Activated CD8-positive, alpha-beta memory T cell treated with anti-CD3 and anti-CD28 coated beads, Interleukin-2, amount 10 ng/mL, durations not matched to agents 7 days and 5 days (primary cell): ENCODE measurements around the gene DNAH7. TPM values are rescaled to one million over a fixed set of nuclear protein-coding genes. Genes with fewer than 3 reads are reported as not detected.
A peak's percentile ranks its signal among the peaks of the same experiment; 100 is the strongest.

Experiments
- ATAC-seq: fragments of 150-1000 bp; cut with Tn5 transposase; one replicate; pipeline ENCODE4 v1.10.0; 2021; ENCODE audit warnings: moderate library complexity
- CTCF ChIA-PET: fragments of 350-600 bp; sonication (Branson Sonifier 250); formaldehyde crosslinking; loops from one replicate; lab custom pipeline; 2021; ENCODE audit warnings: antibody characterized with exemption; lab: Charles Lee
- DNase-seq: peaks from one replicate; pipeline ENCODE4 v3.0.0-alpha.2; 2020
- H3K27ac Mint-ChIP-seq: one replicate; pipeline ENCODE4 v1.8.0; 2021; ENCODE audit warnings: mild to moderate bottlenecking, mixed read lengths
- H3K27me3 Mint-ChIP-seq: one replicate; pipeline ENCODE4 v1.8.0; 2021; ENCODE audit warnings: mixed read lengths
- H3K36me3 Mint-ChIP-seq: one replicate; pipeline ENCODE4 v1.8.0; 2021; ENCODE audit warnings: mild to moderate bottlenecking, mixed read lengths
- H3K4me1 Mint-ChIP-seq: one replicate; pipeline ENCODE4 v1.8.0; 2021; ENCODE audit warnings: mixed read lengths
- H3K4me3 Mint-ChIP-seq: one replicate; pipeline ENCODE4 v1.8.0; 2021; ENCODE audit warnings: mild to moderate bottlenecking, moderate library complexity, mixed read lengths
- H3K9me3 Mint-ChIP-seq: one replicate; pipeline ENCODE4 v1.8.0; 2022; ENCODE audit warnings: low read depth, mixed read lengths
- total RNA-seq, 2 experiments: library from RNA; stranded (reverse); gene quantifications; one replicate each; pipeline ENCODE4 v1.2.3, GENCODE V29; 2021

The DNAH7 gene
- total RNA-seq, 2 experiments from 2014 or later: 0.20 TPM; not detected in 1

GRCh38 chr2:196073521-196073920, 4.9 kb upstream of the DNAH7 start:
- H3K9me3 Mint-ChIP-seq: no peaks in the 10 kb centered on the region
- H3K27me3 Mint-ChIP-seq: no peaks in the 10 kb centered on the region
- H3K4me1 Mint-ChIP-seq: peaks cover 24% of the 10 kb centered on the region
- no peak overlapping the region for H3K27ac Mint-ChIP-seq
- no peaks in the 10 kb centered on the region for H3K36me3 Mint-ChIP-seq
- DNase-seq (no peak), ATAC-seq (no peak)
- no peak overlapping the region for H3K4me3 Mint-ChIP-seq
- CTCF ChIA-PET: interaction anchor here (1.2 kb wide), 1 partner anchor 13 kb away, joined by 3 read pairs; no protein-coding TSS in a partner anchor

- H3K36me3 Mint-ChIP-seq: no peaks in the 10 kb centered on the region
- H3K27me3 Mint-ChIP-seq: peaks cover 12% of the 10 kb centered on the region
- ATAC-seq: no peak
- H3K4me1 Mint-ChIP-seq: peaks cover 18% of the 10 kb centered on the region
- H3K9me3 Mint-ChIP-seq: no peaks in the 10 kb centered on the region
- no peak overlapping the region for H3K4me3 Mint-ChIP-seq
- CTCF ChIA-PET: interaction anchor here (0.6 to 4.0 kb wide), 19 partner anchors 10 to 1028 kb away, joined by 3 to 85 read pairs (median 4); no protein-coding TSS in a partner anchor
- no peak overlapping the region for H3K27ac Mint-ChIP-seq
- DNase-seq: no peak
Observed at GRCh38 chr2:196067088-196067382, 1.6 kb downstream of the DNAH7 start.

GRCh38 chr2:196066291-196067087, 2.1 kb downstream of the DNAH7 start:
- H3K27ac Mint-ChIP-seq: no peak overlapping the region
- ATAC-seq: no peak
- H3K9me3 Mint-ChIP-seq: no peaks in the 10 kb centered on the region
- DNase-seq: no peak
- no peak overlapping the region for H3K4me3 Mint-ChIP-seq
- H3K4me1 Mint-ChIP-seq: peaks cover 18% of the 10 kb centered on the region
- CTCF ChIA-PET: interaction anchor here (0.6 to 4.0 kb wide), 16 partner anchors 10 to 1028 kb away, joined by 3 to 85 read pairs (median 4); no protein-coding TSS in a partner anchor
- H3K36me3 Mint-ChIP-seq: no peaks in the 10 kb centered on the region
- H3K27me3 Mint-ChIP-seq: peaks cover 12% of the 10 kb centered on the region

- Mint-ChIP-seq H3K9me3 (no peaks in the 10 kb centered on the region), H3K27ac (no peak overlapping the region), H3K4me1 (peaks cover 12% of the 10 kb centered on the region), H3K36me3 (no peaks in the 10 kb centered on the region), H3K27me3 (peaks cover 17% of the 10 kb centered on the region), H3K4me3 (no peak overlapping the region)
- ATAC-seq (no peak), DNase-seq (no peak)
- CTCF ChIA-PET: interaction anchor here (0.8 to 1.1 kb wide), 2 partner anchors 14 to 273 kb away, joined by 3 read pairs; no protein-coding TSS in a partner anchor
Observed at GRCh38 chr2:196063773-196064172, 4.9 kb downstream of the DNAH7 start.

GRCh38 chr2:196059491-196059960, 9.1 kb downstream of the DNAH7 start:
- ATAC-seq (no peak), DNase-seq (no peak)
- CTCF ChIA-PET: interaction anchor here (1.3 kb wide), 1 partner anchor 9 kb away, joined by 5 read pairs; the partner anchor contains the start of gene DNAH7
- Mint-ChIP-seq H3K27ac (no peak overlapping the region), H3K4me3 (no peak overlapping the region), H3K27me3 (peaks cover 4% of the 10 kb centered on the region), H3K4me1 (no peaks in the 10 kb centered on the region), H3K36me3 (no peaks in the 10 kb centered on the region), H3K9me3 (no peaks in the 10 kb centered on the region)

- no peak for ATAC-seq
- Mint-ChIP-seq H3K9me3 (no peaks in the 10 kb centered on the region), H3K4me1 (no peaks in the 10 kb centered on the region), H3K27me3 (peaks cover 6% of the 10 kb centered on the region), H3K27ac (no peak overlapping the region), H3K36me3 (no peaks in the 10 kb centered on the region), H3K4me3 (no peak overlapping the region)
- CTCF ChIA-PET: no interaction called here
- DNase-seq: no peak
Observed at GRCh38 chr2:196054631-196055030, 14.0 kb downstream of the DNAH7 start.

GRCh38 chr2:196046123-196046917, 22.3 kb downstream of the DNAH7 start:
- CTCF ChIA-PET: interaction anchor here (0.6 kb wide), 1 partner anchor 127 kb away, joined by 3 read pairs; no protein-coding TSS in a partner anchor

GRCh38 chr2:196041786-196042185, 26.9 kb downstream of the DNAH7 start:
- H3K27ac Mint-ChIP-seq: no peak overlapping the region
- peaks cover 8% of the 10 kb centered on the region for H3K9me3 Mint-ChIP-seq
- CTCF ChIA-PET: no interaction called here
- H3K4me1 Mint-ChIP-seq: peaks cover 8% of the 10 kb centered on the region
- no peak for DNase-seq
- ATAC-seq: no peak
- H3K27me3 Mint-ChIP-seq: peaks cover 14% of the 10 kb centered on the region
- no peaks in the 10 kb centered on the region for H3K36me3 Mint-ChIP-seq
- H3K4me3 Mint-ChIP-seq: no peak overlapping the region

More at GRCh38 chr2:196046123-196046917, 22.3 kb downstream of the DNAH7 start:
- Mint-ChIP-seq H3K36me3 (no peaks in the 10 kb centered on the region), H3K4me3 (no peak overlapping the region), H3K27me3 (peaks cover 21% of the 10 kb centered on the region), H3K9me3 (no peaks in the 10 kb centered on the region), H3K4me1 (peaks cover 11% of the 10 kb centered on the region), H3K27ac (no peak overlapping the region)
- ATAC-seq: peak; percentile 42
- DNase-seq: no peak

- Mint-ChIP-seq H3K27ac (no peak overlapping the region), H3K36me3 (no peaks in the 10 kb centered on the region), H3K27me3 (peaks cover 13% of the 10 kb centered on the region), H3K4me3 (no peak overlapping the region), H3K9me3 (peaks cover 8% of the 10 kb centered on the region), H3K4me1 (no peaks in the 10 kb centered on the region)
- DNase-seq (no peak), ATAC-seq (no peak)
- CTCF ChIA-PET: no interaction called here
Observed at GRCh38 chr2:196040218-196040617, 28.4 kb downstream of the DNAH7 start.

- no peak for ATAC-seq
- Mint-ChIP-seq H3K4me1 (no peaks in the 10 kb centered on the region), H3K9me3 (peaks cover 8% of the 10 kb centered on the region), H3K27me3 (peaks cover 7% of the 10 kb centered on the region), H3K4me3 (no peak overlapping the region), H3K27ac (no peak overlapping the region), H3K36me3 (no peaks in the 10 kb centered on the region)
- CTCF ChIA-PET: no interaction called here
- no peak for DNase-seq
Observed at GRCh38 chr2:196036442-196036841, 32.2 kb downstream of the DNAH7 start.

GRCh38 chr2:196018037-196018436, 50.6 kb downstream of the DNAH7 start:
- CTCF ChIA-PET: no interaction called here

GRCh38 chr2:196012314-196012713, 56.3 kb downstream of the DNAH7 start:
- CTCF ChIA-PET: no interaction called here
- H3K36me3 Mint-ChIP-seq: no peaks in the 10 kb centered on the region
- H3K9me3 Mint-ChIP-seq: no peaks in the 10 kb centered on the region
- H3K4me3 Mint-ChIP-seq: no peak overlapping the region
- H3K4me1 Mint-ChIP-seq: no peaks in the 10 kb centered on the region
- H3K27me3 Mint-ChIP-seq: peaks cover 4% of the 10 kb centered on the region
- H3K27ac Mint-ChIP-seq: no peak overlapping the region
- no peak for DNase-seq
- ATAC-seq: no peak

More at GRCh38 chr2:196018037-196018436, 50.6 kb downstream of the DNAH7 start:
- Mint-ChIP-seq H3K36me3 (no peaks in the 10 kb centered on the region), H3K9me3 (no peaks in the 10 kb centered on the region), H3K27me3 (no peaks in the 10 kb centered on the region), H3K27ac (no peak overlapping the region), H3K4me3 (no peak overlapping the region), H3K4me1 (no peaks in the 10 kb centered on the region)
- DNase-seq (no peak), ATAC-seq (no peak)

- Mint-ChIP-seq H3K36me3 (no peaks in the 10 kb centered on the region), H3K27ac (no peak overlapping the region), H3K4me3 (no peak overlapping the region), H3K9me3 (peaks cover 3% of the 10 kb centered on the region), H3K27me3 (peaks cover 3% of the 10 kb centered on the region), H3K4me1 (no peaks in the 10 kb centered on the region)
- CTCF ChIA-PET: interaction anchor here (1.1 kb wide), 1 partner anchor 16 kb away, joined by 3 read pairs; no protein-coding TSS in a partner anchor
- DNase-seq (no peak), ATAC-seq (no peak)
Observed at GRCh38 chr2:196000551-196000950, 68.1 kb downstream of the DNAH7 start.
